Neural cell (in vitro differentiated cells): ENCODE measurements around the gene NPS. TPM values are rescaled to one million over a fixed set of nuclear protein-coding genes. Genes with fewer than 3 reads are reported as not detected.
A peak's percentile ranks its signal among the peaks of the same experiment; 100 is the strongest.

Experiments used
- H2AFZ ChIP-seq: fragments of 200-600, 300-800 bp; sonication (generic), shearing (Covaris generic); 2 replicates; pipeline ENCODE4 v1.6.0; 2014; ENCODE audit warnings: low read depth, mild to moderate bottlenecking, antibody characterized with exemption, low read length, moderate library complexity
- H3F3A ChIP-seq: fragments of 200-600 bp; shearing (Covaris generic); 2 replicates; pipeline ENCODE4 v1.6.1; 2016; ENCODE audit warnings: mild to moderate bottlenecking, moderate library complexity, mixed read lengths, antibody characterized with exemption, low read length; ENCODE audit not compliant: insufficient read depth, poor library complexity, severe bottlenecking
- H3K27ac ChIP-seq: fragments of 200-600, 300-800 bp; sonication (generic), shearing (Covaris generic); 2 replicates; pipeline ENCODE4 v1.5.1; 2014; ENCODE audit warnings: mild to moderate bottlenecking, low read length, moderate library complexity
- H3K27me3 ChIP-seq: fragments of 300-800, 200-600 bp; sonication (generic), shearing (Covaris generic); 2 replicates; pipeline ENCODE4 v1.6.0; 2014; ENCODE audit warnings: mild to moderate bottlenecking, low read depth, low read length, moderate library complexity; ENCODE audit not compliant: insufficient read depth
- H3K36me3 ChIP-seq: fragments of 300-800, 200-600 bp; sonication (generic), shearing (Covaris generic); 2 replicates; pipeline ENCODE4 v1.5.1; 2014; ENCODE audit warnings: mild to moderate bottlenecking, antibody characterized with exemption, low read length, moderate library complexity; ENCODE audit not compliant: insufficient read depth
- H3K4me2 ChIP-seq: fragments of 300-800, 200-600 bp; sonication (generic), shearing (Covaris generic); 2 replicates; pipeline ENCODE4 v1.6.0; 2014; ENCODE audit warnings: mild to moderate bottlenecking, low read length
- H3K4me3 ChIP-seq: fragments of 300-800, 200-600 bp; sonication (generic), shearing (Covaris generic); 2 replicates; pipeline ENCODE4 v1.5.1; 2014; ENCODE audit warnings: mild to moderate bottlenecking, low read length, moderate library complexity
- H3K79me2 ChIP-seq: fragments of 200-600 bp; shearing (Covaris generic); replicated peaks from 2 replicates; pipeline ENCODE4 v1.6.0; 2014; ENCODE audit warnings: mild to moderate bottlenecking, low read length, moderate library complexity; ENCODE audit not compliant: insufficient read depth
- H3K9ac ChIP-seq: fragments of 300-800, 200-600 bp; sonication (generic), shearing (Covaris generic); 2 replicates; pipeline ENCODE4 v1.6.1; 2016; ENCODE audit warnings: mild to moderate bottlenecking, low read length, mixed read lengths
- H3K9me2 ChIP-seq: fragments of 200-600 bp; shearing (Covaris generic); 2 replicates; pipeline ENCODE4 v1.6.1; 2016; ENCODE audit warnings: mild to moderate bottlenecking, low read length, mixed read lengths; ENCODE audit not compliant: insufficient read depth
- H3K9me3 ChIP-seq: fragments of 200-600, 300-800 bp; sonication (generic), shearing (Covaris generic); 2 replicates; pipeline ENCODE4 v1.6.1; 2016; ENCODE audit warnings: mild to moderate bottlenecking, mixed run types, low read length, moderate library complexity, mixed read lengths
- H4K20me1 ChIP-seq: fragments of 200-600 bp; shearing (Covaris generic); 2 replicates; pipeline ENCODE4 v1.6.1; 2016; ENCODE audit warnings: mild to moderate bottlenecking, mixed run types; ENCODE audit not compliant: insufficient read depth
- EP300 ChIP-seq: fragments of 450-650 bp; conservative IDR thresholded peaks from 2 replicates; pipeline ENCODE4 v1.6.1; 2014; ENCODE audit warnings: antibody characterized with exemption, mild to moderate bottlenecking, moderate library complexity; ENCODE audit not compliant: poor library complexity, severe bottlenecking
- EZH2 ChIP-seq: fragments of 200-600, 300-800 bp; shearing (Covaris generic), sonication (generic); IDR thresholded peaks from 2 replicates; pipeline ENCODE4 v1.6.1; 2014; ENCODE audit warnings: antibody characterized with exemption, low read length, borderline replicate concordance, mild to moderate bottlenecking; ENCODE audit not compliant: insufficient read depth, poor library complexity, severe bottlenecking
- MXI1 ChIP-seq: fragments of 450-650 bp; conservative IDR thresholded peaks from 2 replicates; pipeline ENCODE4 v1.6.1; 2014; ENCODE audit warnings: antibody characterized with exemption, mild to moderate bottlenecking; ENCODE audit not compliant: poor library complexity, severe bottlenecking
- POLR2AphosphoS5 ChIP-seq: IDR thresholded peaks from 2 replicates; pipeline ENCODE4 v1.6.1; 2012
- RAD21 ChIP-seq: fragments of 450-650 bp; conservative IDR thresholded peaks from 2 replicates; pipeline ENCODE4 v1.6.1; 2014; ENCODE audit warnings: antibody characterized with exemption, mild to moderate bottlenecking, moderate library complexity
- SMC3 ChIP-seq: fragments of 450-650 bp; conservative IDR thresholded peaks from 2 replicates; pipeline ENCODE4 v1.6.1; 2014; ENCODE audit warnings: antibody characterized with exemption, mild to moderate bottlenecking, moderate library complexity; ENCODE audit not compliant: poor library complexity
- TAF1 ChIP-seq: IDR thresholded peaks from 2 replicates; pipeline ENCODE4 v1.6.1; 2012; ENCODE audit warnings: low read depth
- polyA plus RNA-seq: library from polyadenylated mRNA; depleted of rRNA; stranded (reverse); fragments of >200 nt; gene quantifications from 2 replicates; pipeline ENCODE4 v1.2.3, GENCODE V29; 2014
- TF ChIP-seq, protein P1 (sequence below): fragments of 450-650 bp; IDR thresholded peaks from 2 replicates; pipeline ENCODE4 v1.5.1; 2014; ENCODE audit warnings: antibody characterized with exemption, mild to moderate bottlenecking, moderate library complexity; ENCODE audit not compliant: poor library complexity, severe bottlenecking
- TF ChIP-seq, protein P2 (sequence below): IDR thresholded peaks from 2 replicates; pipeline ENCODE4 v1.6.1; 2012; ENCODE audit warnings: borderline replicate concordance

Gene NPS
- polyA plus RNA-seq, 1 donor from 2014 or later, result not detected

DNA sequence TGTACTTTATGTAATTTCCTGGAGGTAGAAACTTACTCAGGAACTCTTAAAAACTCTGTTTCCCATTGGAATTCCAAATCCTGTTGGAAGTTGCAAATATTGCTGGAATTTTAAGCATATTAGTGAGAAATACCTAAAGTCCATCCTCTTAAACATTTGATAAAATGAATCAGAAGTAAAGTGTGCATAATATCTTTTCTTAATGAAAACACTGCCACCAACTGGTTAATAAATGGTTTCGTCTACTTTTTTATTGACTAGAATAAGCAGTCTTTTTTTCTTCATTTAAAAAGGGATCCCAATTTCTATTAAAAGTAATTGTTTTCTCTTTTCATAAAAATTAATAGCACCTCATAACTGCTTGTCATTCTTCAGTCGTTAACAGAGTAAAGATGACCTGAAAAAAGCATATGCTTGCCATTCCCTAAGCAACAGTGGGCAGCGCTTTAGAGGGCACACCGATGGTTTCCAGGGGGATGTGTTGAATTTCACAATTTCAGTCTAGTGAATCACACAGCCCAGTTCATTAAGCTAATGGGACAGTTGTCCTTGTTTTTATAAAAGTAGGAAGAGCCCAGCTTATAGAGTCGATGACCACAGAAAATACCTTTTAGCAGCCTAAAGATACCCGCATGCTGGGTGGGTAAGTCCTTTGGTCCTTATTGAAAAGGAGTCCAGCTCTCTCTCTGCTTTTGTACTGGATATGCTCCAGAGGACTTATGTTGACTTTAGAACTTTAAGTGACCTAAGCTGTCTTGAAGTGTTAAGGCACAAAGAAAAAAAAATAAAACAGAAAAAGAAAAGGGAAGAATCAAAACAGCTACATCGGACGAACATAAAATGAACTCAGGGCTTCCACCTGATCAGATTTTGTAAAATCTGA lies 28.5 kb downstream of the NPS start:
- Histone ChIP-seq H4K20me1 (no peaks in the 10 kb centered on the region), H3K9me3 (no peaks in the 10 kb centered on the region), H3K27ac (no peak overlapping the region)

DNA sequence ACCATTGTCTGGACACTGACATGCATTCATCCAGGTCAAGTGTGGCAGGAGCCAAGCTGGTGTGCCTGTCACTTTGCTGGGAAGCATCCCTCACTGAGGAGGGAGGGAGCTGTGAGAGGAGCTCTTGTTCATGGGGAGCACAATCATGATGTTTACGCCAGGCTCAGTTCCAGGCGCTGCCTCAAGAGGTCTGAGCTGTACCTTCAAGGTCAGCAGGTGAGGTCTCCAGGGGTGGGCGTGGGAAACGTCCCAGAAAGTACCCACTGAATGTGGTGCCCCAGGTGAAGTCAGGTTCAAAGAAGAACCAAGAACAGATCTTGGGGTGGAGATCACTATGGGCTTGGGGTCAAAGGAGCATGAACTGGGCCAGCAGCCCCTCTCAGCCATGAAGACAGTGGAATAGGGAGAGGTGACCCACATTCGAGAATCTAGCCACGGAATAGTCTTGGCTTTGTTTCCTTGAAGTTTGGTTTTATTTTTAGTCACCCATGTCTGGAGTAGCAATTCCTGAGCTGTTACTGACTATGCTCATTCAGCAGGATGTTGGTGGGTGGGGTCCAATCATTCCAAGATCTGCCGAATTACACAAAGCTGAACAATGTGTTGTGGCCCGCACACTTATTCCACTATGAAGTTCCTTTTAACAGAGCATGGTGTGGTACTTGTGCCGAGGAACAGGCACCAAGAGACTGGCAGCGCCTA lies 29.3 kb downstream of the NPS start:
- Histone ChIP-seq H3K9me2 (no peaks in the 10 kb centered on the region), H3K9me3 (no peaks in the 10 kb centered on the region), H3K27me3 (no peaks in the 10 kb centered on the region), H4K20me1 (no peaks in the 10 kb centered on the region), H3F3A (no peaks in the 10 kb centered on the region), H3K4me2 (no peak overlapping the region), H3K4me3 (no peak overlapping the region), H2AFZ (no peak overlapping the region), H3K36me3 (no peaks in the 10 kb centered on the region), H3K79me2 (no peaks in the 10 kb centered on the region), H3K27ac (no peak overlapping the region), H3K9ac (no peak overlapping the region)
- TF ChIP-seq MXI1 (no peak), TAF1 (no peak), EZH2 (no peak), RAD21 (no peak), EP300 (no peak), SMC3 (no peak), POLR2AphosphoS5 (no peak)
- TF ChIP-seq, protein P1, sequence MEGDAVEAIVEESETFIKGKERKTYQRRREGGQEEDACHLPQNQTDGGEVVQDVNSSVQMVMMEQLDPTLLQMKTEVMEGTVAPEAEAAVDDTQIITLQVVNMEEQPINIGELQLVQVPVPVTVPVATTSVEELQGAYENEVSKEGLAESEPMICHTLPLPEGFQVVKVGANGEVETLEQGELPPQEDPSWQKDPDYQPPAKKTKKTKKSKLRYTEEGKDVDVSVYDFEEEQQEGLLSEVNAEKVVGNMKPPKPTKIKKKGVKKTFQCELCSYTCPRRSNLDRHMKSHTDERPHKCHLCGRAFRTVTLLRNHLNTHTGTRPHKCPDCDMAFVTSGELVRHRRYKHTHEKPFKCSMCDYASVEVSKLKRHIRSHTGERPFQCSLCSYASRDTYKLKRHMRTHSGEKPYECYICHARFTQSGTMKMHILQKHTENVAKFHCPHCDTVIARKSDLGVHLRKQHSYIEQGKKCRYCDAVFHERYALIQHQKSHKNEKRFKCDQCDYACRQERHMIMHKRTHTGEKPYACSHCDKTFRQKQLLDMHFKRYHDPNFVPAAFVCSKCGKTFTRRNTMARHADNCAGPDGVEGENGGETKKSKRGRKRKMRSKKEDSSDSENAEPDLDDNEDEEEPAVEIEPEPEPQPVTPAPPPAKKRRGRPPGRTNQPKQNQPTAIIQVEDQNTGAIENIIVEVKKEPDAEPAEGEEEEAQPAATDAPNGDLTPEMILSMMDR, result no peak
- TF ChIP-seq, protein P2, sequence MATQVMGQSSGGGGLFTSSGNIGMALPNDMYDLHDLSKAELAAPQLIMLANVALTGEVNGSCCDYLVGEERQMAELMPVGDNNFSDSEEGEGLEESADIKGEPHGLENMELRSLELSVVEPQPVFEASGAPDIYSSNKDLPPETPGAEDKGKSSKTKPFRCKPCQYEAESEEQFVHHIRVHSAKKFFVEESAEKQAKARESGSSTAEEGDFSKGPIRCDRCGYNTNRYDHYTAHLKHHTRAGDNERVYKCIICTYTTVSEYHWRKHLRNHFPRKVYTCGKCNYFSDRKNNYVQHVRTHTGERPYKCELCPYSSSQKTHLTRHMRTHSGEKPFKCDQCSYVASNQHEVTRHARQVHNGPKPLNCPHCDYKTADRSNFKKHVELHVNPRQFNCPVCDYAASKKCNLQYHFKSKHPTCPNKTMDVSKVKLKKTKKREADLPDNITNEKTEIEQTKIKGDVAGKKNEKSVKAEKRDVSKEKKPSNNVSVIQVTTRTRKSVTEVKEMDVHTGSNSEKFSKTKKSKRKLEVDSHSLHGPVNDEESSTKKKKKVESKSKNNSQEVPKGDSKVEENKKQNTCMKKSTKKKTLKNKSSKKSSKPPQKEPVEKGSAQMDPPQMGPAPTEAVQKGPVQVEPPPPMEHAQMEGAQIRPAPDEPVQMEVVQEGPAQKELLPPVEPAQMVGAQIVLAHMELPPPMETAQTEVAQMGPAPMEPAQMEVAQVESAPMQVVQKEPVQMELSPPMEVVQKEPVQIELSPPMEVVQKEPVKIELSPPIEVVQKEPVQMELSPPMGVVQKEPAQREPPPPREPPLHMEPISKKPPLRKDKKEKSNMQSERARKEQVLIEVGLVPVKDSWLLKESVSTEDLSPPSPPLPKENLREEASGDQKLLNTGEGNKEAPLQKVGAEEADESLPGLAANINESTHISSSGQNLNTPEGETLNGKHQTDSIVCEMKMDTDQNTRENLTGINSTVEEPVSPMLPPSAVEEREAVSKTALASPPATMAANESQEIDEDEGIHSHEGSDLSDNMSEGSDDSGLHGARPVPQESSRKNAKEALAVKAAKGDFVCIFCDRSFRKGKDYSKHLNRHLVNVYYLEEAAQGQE, result no peak

More for the DNA sequence above, 28.5 kb downstream of the NPS start:
- H3F3A ChIP-seq, result no peaks in the 10 kb centered on the region
- H3K4me3 ChIP-seq, result no peak overlapping the region
- H3K27me3 ChIP-seq, result no peaks in the 10 kb centered on the region
- no peaks in the 10 kb centered on the region for H3K36me3 ChIP-seq
- H2AFZ ChIP-seq, result no peak overlapping the region
- no peaks in the 10 kb centered on the region for H3K79me2 ChIP-seq
- H3K9ac ChIP-seq, result no peak overlapping the region
- no peak overlapping the region for H3K4me2 ChIP-seq
- no peaks in the 10 kb centered on the region for H3K9me2 ChIP-seq
- TF ChIP-seq EZH2, result no peak
- TF ChIP-seq RAD21, result peak; percentile 82
- TF ChIP-seq, protein P1, result peak; percentile 71
- no peak for TF ChIP-seq MXI1
- no peak for TF ChIP-seq EP300
- TF ChIP-seq SMC3, result peak; percentile 84
